HS-5 (cell line): ENCODE results near the gene RBFOX2.
"Not testable (repeated sequence)": the region's sequence is repeated elsewhere in the genome, so short reads cannot be mapped to it uniquely, and the experiment has no call there.

Experiments used
- DNase-seq: peaks from one replicate; pipeline ENCODE4 v3.0.0-alpha.2; 2012; ENCODE audit warnings: low read depth

The RBFOX2 gene

GRCh38 chr22:35733791-35734516 lies 294.7 kb downstream of the RBFOX2 start:
- no peak for DNase-seq

- no peak for DNase-seq
These were observed 295.6 kb downstream of the RBFOX2 start for GRCh38 chr22:35733036-35733435.

- DNase-seq, result no peak
These were observed 296.5 kb downstream of the RBFOX2 start for GRCh38 chr22:35732116-35732515.

- DNase-seq, result no peak
These were observed 297.3 kb downstream of the RBFOX2 start for GRCh38 chr22:35731321-35731720.

GRCh38 chr22:35729309-35729698 lies 299.3 kb downstream of the RBFOX2 start:
- DNase-seq, result no peak

- DNase-seq, result no peak
These were observed 299.9 kb downstream of the RBFOX2 start for GRCh38 chr22:35728639-35729308.

GRCh38 chr22:35727436-35727835 lies 301.2 kb downstream of the RBFOX2 start:
- no peak for DNase-seq

GRCh38 chr22:35726933-35727332 lies 301.7 kb downstream of the RBFOX2 start:
- no peak for DNase-seq

- DNase-seq, result no peak
These were observed 302.2 kb downstream of the RBFOX2 start for GRCh38 chr22:35726398-35726797.

- DNase-seq, result no peak
These were observed 303.1 kb downstream of the RBFOX2 start for GRCh38 chr22:35725521-35725920.

GRCh38 chr22:35721960-35722359 lies 306.7 kb downstream of the RBFOX2 start:
- DNase-seq, result no peak

GRCh38 chr22:35719212-35719875 lies 309.3 kb downstream of the RBFOX2 start:
- no peak for DNase-seq

- no peak for DNase-seq
These were observed 311.1 kb downstream of the RBFOX2 start, which contains the start of gene APOL5 for GRCh38 chr22:35717572-35717971. Gene APOL5, plus strand, starts transcription at chr22:35717872. Its CDS starts 0 bp downstream, at chr22:35717872.

- DNase-seq, result no peak
These were observed 316.0 kb downstream of the RBFOX2 start for GRCh38 chr22:35712672-35713071.

GRCh38 chr22:35711336-35711735 lies 317.3 kb downstream of the RBFOX2 start:
- DNase-seq, result no peak

GRCh38 chr22:35708917-35709316 lies 319.7 kb downstream of the RBFOX2 start:
- DNase-seq, result no peak

- no peak for DNase-seq
These were observed 320.2 kb downstream of the RBFOX2 start for GRCh38 chr22:35708453-35708852.

GRCh38 chr22:35705141-35705540 lies 323.5 kb downstream of the RBFOX2 start:
- DNase-seq, result peak; percentile 87

- DNase-seq, result no peak
These were observed 324.6 kb downstream of the RBFOX2 start for GRCh38 chr22:35703861-35704584.

GRCh38 chr22:35699852-35700251 lies 328.8 kb downstream of the RBFOX2 start:
- DNase-seq, result not testable (repeated sequence)

GRCh38 chr22:35697142-35697541 lies 331.5 kb downstream of the RBFOX2 start:
- DNase-seq, result no peak

GRCh38 chr22:35695202-35695601 lies 333.4 kb downstream of the RBFOX2 start:
- no peak for DNase-seq
